Measurements from ENCODE around the gene CUX1. TPM values are rescaled to one million over a fixed set of nuclear protein-coding genes. Genes with fewer than 3 reads are reported as not detected.
A peak's percentile ranks its signal among the peaks of the same experiment; 100 is the strongest.
"Not testable (repeated sequence)": the region's sequence is repeated elsewhere in the genome, so short reads cannot be mapped to it uniquely, and the experiment has no call there.

Gene CUX1
- total RNA-seq, 4 donors from 2014 or later, result 40.0 to 55.9 (median 47.3) TPM

DNA sequence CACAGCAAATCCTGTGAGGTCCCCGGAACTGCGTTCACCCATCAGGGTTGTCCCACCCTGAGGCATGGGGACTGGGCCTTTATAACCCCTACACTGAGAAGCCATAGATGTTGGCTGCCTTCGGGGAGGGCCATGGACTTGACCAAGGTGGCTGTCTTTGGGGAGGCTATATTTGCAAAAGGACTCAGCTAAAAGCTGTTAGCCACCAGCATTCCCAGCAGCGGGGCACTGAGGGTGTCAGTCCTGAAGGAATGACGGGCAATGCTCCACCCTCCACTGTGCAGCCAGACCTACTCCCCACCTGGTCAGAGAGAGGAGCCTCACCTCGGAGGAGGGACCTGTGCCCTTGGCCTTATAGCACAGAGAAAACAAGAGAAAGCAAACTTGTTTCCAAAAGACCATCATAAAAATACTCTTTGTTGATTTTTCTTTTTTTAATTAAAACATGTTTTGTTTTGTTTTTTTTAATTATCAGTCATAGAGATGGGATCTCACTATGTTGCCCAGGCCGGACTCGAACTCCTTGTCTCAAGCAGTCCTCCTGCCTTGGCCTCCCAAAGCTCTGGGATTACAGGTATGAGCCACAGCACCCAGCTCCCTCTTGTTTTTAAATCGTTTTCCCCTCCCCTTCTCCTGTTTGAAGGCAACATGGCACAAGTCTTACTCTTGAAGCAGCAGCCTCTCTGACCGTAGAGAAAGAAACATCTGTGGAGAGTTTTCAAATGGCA, 26.7 kb upstream of the CUX1 start:
- TF ChIP-seq POLR2A (IDR thresholded peaks at IDR 0.05) (no peak), CTCF (IDR thresholded peaks at IDR 0.05) (no peak)
- DNase-seq, result no peak
- intact Hi-C loops (cut with DNase I), result no loop called here
- H3K27me3 ChIP-seq, result no peaks in the 10 kb centered on the region
- WGBS, 2 donors, result 82 to 91% methylated on average over 10 of the region's 10 CpGs
- H3K36me3 ChIP-seq, result no peaks in the 10 kb centered on the region
- H3K4me3 ChIP-seq, result no peak overlapping the region
- peaks cover 0 to 14% (median 0%) of the 10 kb centered on the region in 3 donors for H3K4me1 ChIP-seq
- no peaks in the 10 kb centered on the region for H3K9me3 ChIP-seq
- H3K27ac ChIP-seq, result no peak overlapping the region

DNA sequence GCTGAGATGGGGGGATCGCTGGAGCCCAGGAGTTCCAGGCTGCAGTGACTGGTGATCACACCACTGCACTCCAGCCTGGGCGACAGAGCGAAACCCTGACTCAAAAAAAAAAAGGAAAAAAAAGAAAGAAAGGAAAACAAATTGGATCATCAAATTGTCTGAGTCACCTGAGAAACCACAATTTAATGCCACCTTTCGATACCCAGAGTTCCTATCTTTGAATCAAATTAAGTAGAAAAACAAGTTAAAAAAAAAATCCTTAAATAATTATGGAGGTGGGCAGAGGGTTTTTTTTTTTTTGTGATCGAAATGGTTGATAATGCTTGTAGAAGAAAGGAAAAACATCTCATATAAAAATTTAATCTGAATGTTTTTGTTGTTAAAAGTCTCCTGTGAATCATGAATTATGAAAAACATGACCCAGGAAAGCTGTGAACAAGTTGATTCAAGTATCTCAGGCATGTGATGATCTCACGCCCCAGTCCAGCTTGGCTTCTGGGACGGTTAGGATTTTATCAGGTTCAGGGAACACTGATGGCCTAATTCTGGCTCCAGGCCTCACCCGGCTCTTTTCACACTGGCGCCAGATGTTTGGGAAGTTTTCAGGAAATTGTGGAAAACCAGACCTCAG, 25.3 kb upstream of the CUX1 start:
- intact Hi-C loops (cut with DNase I), result no loop called here
- TF ChIP-seq CTCF (IDR thresholded peaks at IDR 0.05) (no peak), POLR2A (IDR thresholded peaks at IDR 0.05) (no peak)
- H3K9me3 ChIP-seq, result no peaks in the 10 kb centered on the region
- H3K27ac ChIP-seq, result peak overlapping the region in 3 of 4 donors; percentile 46 to 67 (median 49)
- H3K4me3 ChIP-seq, result no peak overlapping the region
- H3K4me1 ChIP-seq, result peaks cover 0 to 14% (median 0%) of the 10 kb centered on the region in 3 donors
- no peaks in the 10 kb centered on the region for H3K27me3 ChIP-seq
- no peaks in the 10 kb centered on the region for H3K36me3 ChIP-seq
- 28 to 35% methylated on average over 9 of the region's 9 CpGs for WGBS, 2 donors
- DNase-seq, result no peak

GRCh38 chr7:101792682-101793071, 24.7 kb upstream of the CUX1 start:
- 84 to 92% methylated on average over 4 of the region's 4 CpGs for WGBS, 2 donors
- H3K9me3 ChIP-seq; DNase-seq; intact Hi-C loops (cut with DNase I); H3K4me3 ChIP-seq; H3K27me3 ChIP-seq; H3K36me3 ChIP-seq: not testable (repeated sequence)
- peaks cover 0 to 14% (median 0%) of the 10 kb centered on the region in 3 donors for H3K4me1 ChIP-seq
- H3K27ac ChIP-seq, result peak overlapping the region in 3 of 4 donors; percentile 28 to 49 (median 46)

GRCh38 chr7:101795461-101795860, 22.0 kb upstream of the CUX1 start:
- intact Hi-C loops (cut with DNase I), result no loop called here
- Histone ChIP-seq H3K9me3 (no peaks in the 10 kb centered on the region), H3K4me1 (peaks cover 0 to 14% (median 0%) of the 10 kb centered on the region in 3 donors), H3K36me3 (no peaks in the 10 kb centered on the region), H3K27ac (no peak overlapping the region), H3K4me3 (no peak overlapping the region), H3K27me3 (peaks cover 0 to 8% (median 0%) of the 10 kb centered on the region in 4 donors)
- 96 to 100% methylated on average over 1 to 3 of the region's 5 CpGs for WGBS, 2 donors
- DNase-seq, result no peak
- TF ChIP-seq CTCF (IDR thresholded peaks at IDR 0.05) (no peak), POLR2A (IDR thresholded peaks at IDR 0.05) (no peak)

- H3K27ac ChIP-seq; H3K4me3 ChIP-seq; DNase-seq; H3K9me3 ChIP-seq; H3K36me3 ChIP-seq; H3K4me1 ChIP-seq; intact Hi-C loops (cut with DNase I): not testable (repeated sequence)
- 77 to 79% methylated on average over 10 of the region's 10 CpGs for WGBS, 2 donors
- H3K27me3 ChIP-seq, result peaks cover 0 to 27% (median 1%) of the 10 kb centered on the region in 4 donors
Measured at GRCh38 chr7:101798173-101798572, 19.3 kb upstream of the CUX1 start.

All from esophagus squamous epithelium (tissue), 5 donors.